ENCODE measurements around the gene CYP4F11. TPM values are rescaled to one million over a fixed set of nuclear protein-coding genes. Genes with fewer than 3 reads are reported as not detected.
"Not testable (repeated sequence)": the region's sequence is repeated elsewhere in the genome, so short reads cannot be mapped to it uniquely, and the experiment has no call there.

The CYP4F11 gene
- total RNA-seq, 2 experiments from 2014 or later: not detected

DNA sequence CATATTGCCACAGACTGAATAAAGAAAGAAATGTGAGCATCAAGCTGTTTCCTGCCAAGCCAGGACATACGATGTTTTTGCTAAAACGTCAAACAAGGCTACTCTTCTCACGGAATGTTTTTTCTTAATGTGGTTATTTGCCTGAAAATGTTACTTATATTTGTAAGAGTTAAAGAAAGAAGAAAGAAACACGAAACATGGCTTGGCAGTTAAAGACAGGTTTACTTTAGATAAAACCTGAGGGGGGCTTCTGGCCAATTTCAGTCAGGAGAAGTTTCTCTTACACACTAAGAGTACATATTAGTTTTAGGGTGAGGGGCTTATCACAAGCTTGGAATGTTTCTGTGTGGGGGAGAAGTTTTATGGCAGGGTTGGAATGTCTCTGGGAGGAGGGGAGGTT is 10.1 kb upstream of the CYP4F11 start:
- H3K4me3 Mint-ChIP-seq: no peak overlapping the region

DNA sequence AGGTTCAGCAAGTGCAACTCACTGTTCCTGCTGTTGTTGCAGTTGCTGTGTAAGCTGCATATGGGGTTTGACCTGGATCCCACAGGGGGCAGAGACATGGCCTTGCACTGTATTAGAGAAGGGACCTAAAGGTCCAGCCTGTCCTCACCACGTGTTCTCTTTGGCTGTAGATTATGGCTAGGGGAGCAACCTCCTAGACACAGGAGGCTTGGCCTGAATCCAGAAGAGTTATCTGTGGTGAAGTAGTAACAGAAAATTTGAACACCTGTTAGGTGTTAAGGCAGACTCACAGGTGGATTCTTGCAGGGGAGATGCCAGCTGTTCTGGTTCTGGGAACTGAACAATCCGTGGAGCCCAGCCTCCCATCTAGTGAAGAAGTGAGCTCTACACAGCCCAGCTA is 3.4 kb upstream of the CYP4F11 start:
- Mint-ChIP-seq H3K36me3 (ENCODE audit: low read depth) (no peaks in the 10 kb centered on the region), H3K27ac (no peak overlapping the region), H3K4me3 (no peak overlapping the region), H3K4me1 (no peaks in the 10 kb centered on the region), H3K27me3 (peaks cover 9% of the 10 kb centered on the region), H3K9me3 (no peaks in the 10 kb centered on the region)
- ChIA-PET POLR2A (no interaction called here), CTCF (no interaction called here)
- DNase-seq: no peak

More for the DNA sequence above, 10.1 kb upstream of the CYP4F11 start:
- no peaks in the 10 kb centered on the region for H3K36me3 Mint-ChIP-seq (ENCODE audit: low read depth)
- peaks cover 27% of the 10 kb centered on the region for H3K27me3 Mint-ChIP-seq
- ChIA-PET CTCF (no interaction called here), POLR2A (no interaction called here)
- peaks cover 10% of the 10 kb centered on the region for H3K9me3 Mint-ChIP-seq
- no peak for DNase-seq
- H3K4me1 Mint-ChIP-seq: no peaks in the 10 kb centered on the region
- H3K27ac Mint-ChIP-seq: no peak overlapping the region

DNA sequence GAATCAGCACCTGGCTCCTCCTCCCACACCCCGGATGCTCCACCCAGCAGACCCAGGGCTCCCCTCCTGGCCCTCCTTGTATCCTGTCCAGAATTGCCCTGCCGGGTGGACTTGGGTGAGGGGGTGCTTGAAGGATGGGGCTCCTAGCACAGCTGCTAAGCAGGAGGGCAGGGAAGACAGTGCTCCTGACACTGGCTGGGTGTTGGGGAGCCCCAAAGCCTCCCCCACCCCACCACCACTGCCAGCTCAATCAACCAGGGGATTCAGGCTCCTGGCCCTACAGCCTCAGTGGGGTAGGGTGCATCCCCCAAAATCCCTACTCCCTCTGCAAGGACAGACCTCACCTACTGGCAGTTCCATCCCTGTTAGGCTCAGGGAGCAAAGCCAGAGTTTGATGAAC is 2.6 kb upstream of the CYP4F11 start:
- H3K36me3 Mint-ChIP-seq (ENCODE audit: low read depth): no peaks in the 10 kb centered on the region
- CTCF ChIA-PET: no interaction called here
- no peak for DNase-seq
- H3K27me3 Mint-ChIP-seq: peaks cover 6% of the 10 kb centered on the region
- POLR2A ChIA-PET: no interaction called here
- no peaks in the 10 kb centered on the region for H3K4me1 Mint-ChIP-seq
- H3K4me3 Mint-ChIP-seq: no peak overlapping the region
- H3K9me3 Mint-ChIP-seq: no peaks in the 10 kb centered on the region
- no peak overlapping the region for H3K27ac Mint-ChIP-seq

DNA sequence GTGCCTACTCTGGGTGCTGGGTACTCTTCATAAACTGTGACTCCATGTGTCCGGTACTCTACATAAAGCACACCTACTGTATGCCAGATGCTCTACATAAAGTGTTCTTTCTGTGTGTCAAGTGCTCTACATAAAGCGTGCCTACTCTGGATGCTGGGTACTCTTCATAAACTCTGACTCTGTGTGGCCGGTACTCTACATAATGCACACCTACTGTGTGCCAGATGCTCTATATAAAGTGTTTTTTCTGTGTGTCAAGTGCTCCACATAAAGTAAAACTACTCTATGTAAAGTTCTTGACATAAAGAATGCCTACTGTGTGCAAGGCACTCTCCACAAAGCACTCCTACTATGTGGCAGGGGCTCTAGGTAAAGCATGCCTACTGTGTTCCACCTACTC is 1.8 kb upstream of the CYP4F11 start:
- no peak overlapping the region for H3K27ac Mint-ChIP-seq
- H3K27me3 Mint-ChIP-seq: peaks cover 4% of the 10 kb centered on the region
- no peak for DNase-seq
- no peaks in the 10 kb centered on the region for H3K36me3 Mint-ChIP-seq (ENCODE audit: low read depth)
- CTCF ChIA-PET: no interaction called here
- H3K9me3 Mint-ChIP-seq: peaks cover 1% of the 10 kb centered on the region
- POLR2A ChIA-PET: no interaction called here
- no peaks in the 10 kb centered on the region for H3K4me1 Mint-ChIP-seq
- no peak overlapping the region for H3K4me3 Mint-ChIP-seq

DNA sequence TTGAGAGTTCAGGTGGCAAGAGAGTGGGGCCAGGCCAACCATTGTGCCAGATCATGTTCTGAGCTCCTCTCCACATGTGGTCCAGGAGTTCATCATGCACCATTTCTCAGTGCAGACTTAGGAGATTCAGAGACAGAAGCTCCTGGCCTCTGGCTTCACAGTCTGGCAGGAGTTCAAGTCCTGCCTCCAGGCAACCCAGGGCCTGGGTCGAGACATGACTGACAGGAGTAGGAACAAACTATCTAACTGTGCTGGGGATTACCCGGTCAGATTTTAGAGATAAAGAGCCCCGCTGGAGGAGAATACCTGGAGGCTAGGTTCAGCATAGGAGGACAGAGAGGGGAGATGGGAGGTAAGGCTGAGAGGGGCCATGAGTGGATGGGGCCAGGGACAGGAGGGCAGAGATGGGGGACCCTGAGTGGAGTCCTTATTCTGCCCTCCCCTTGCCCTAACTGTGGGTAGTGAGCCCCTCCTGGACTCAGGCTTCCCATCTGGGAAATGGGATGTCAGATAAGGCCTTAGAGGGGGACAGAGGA is 906 bp upstream of the CYP4F11 start:
- CTCF ChIA-PET: no interaction called here
- no peaks in the 10 kb centered on the region for H3K27me3 Mint-ChIP-seq
- no peak overlapping the region for H3K4me3 Mint-ChIP-seq
- no peak overlapping the region for H3K27ac Mint-ChIP-seq
- POLR2A ChIA-PET: no interaction called here
- H3K36me3 Mint-ChIP-seq (ENCODE audit: low read depth): no peaks in the 10 kb centered on the region
- no peak for DNase-seq
- H3K4me1 Mint-ChIP-seq: no peaks in the 10 kb centered on the region
- peaks cover 6% of the 10 kb centered on the region for H3K9me3 Mint-ChIP-seq

DNA sequence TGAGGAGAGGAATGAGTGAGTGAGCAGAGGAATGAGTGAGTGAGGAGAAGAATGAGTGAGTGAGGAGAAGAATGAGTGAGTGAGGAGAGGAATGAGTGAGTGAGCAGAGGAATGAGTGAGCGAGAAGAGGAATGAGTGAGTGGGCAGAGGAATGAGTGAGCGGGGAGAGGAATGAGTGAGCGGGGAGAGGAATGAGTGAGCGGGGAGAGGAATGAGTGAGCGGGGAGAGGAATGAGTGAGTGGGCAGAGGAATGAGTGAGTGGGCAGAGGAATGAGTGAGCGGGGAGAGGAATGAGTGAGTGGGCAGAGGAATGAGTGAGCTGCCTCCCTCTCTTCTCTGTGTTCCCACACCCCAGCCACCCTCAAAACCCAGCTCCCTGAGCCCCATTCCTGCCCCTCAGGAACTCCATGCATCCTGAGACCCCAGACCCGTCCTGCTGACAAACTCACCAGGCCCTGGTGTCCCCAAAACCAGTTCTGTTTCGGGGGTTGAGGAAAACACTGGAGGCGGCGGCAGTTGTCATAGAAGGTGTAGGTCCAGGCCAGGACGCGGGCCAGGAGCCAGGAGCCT is 483 bp downstream of the CYP4F11 start:
- H3K4me3 Mint-ChIP-seq; H3K4me1 Mint-ChIP-seq; H3K27me3 Mint-ChIP-seq; H3K36me3 Mint-ChIP-seq (ENCODE audit: low read depth); POLR2A ChIA-PET; DNase-seq; CTCF ChIA-PET; H3K27ac Mint-ChIP-seq; H3K9me3 Mint-ChIP-seq: not testable (repeated sequence)

DNA sequence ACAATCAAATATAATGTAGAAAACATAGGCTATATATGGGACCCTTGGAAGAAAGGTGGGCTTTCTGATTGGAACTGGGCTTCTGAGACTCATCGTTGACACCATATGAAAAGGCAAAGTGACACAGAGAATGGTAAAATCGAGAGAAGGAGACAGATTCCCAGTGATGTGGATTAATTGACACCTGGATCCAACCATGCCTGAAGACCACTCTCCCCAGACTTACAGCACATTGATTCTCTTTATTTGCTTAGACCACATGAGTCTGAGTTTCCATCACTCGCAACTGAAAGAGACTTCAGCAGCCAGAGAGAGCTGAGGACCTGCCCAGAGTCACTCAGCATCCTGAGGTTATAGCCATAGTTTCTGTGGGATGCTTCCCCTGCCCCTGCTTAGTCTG is 6.0 kb downstream of the CYP4F11 start:
- no peaks in the 10 kb centered on the region for H3K36me3 Mint-ChIP-seq (ENCODE audit: low read depth)
- CTCF ChIA-PET: no interaction called here
- POLR2A ChIA-PET: no interaction called here
- H3K4me3 Mint-ChIP-seq: no peak overlapping the region
- DNase-seq: no peak
- H3K27ac Mint-ChIP-seq: no peak overlapping the region
- H3K4me1 Mint-ChIP-seq: no peaks in the 10 kb centered on the region
- H3K27me3 Mint-ChIP-seq: peaks cover 4% of the 10 kb centered on the region
- peaks cover 6% of the 10 kb centered on the region for H3K9me3 Mint-ChIP-seq

DNA sequence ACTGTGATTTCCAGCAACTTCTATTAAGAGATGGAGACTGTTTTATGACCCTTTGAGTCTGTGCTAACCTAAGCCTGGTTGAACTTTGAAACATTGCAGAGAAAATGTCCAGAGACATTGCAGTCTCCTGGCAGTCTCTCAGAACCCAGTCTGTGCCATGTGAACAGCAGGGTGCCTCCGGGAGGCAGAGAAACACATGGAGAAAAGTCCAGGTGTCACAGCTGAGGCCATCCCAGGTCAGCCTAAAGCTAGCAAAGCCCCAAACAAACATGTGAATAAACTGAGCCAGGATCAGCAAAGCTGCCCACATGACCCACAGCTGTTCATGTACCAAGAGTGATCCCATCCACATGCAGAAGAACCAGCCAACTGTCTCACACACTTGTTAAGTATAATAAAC is 7.8 kb downstream of the CYP4F11 start:
- DNase-seq: no peak
- H3K4me3 Mint-ChIP-seq: no peak overlapping the region
- POLR2A ChIA-PET: no interaction called here
- peaks cover 6% of the 10 kb centered on the region for H3K9me3 Mint-ChIP-seq
- H3K27ac Mint-ChIP-seq: no peak overlapping the region
- no peaks in the 10 kb centered on the region for H3K36me3 Mint-ChIP-seq (ENCODE audit: low read depth)
- CTCF ChIA-PET: no interaction called here
- no peaks in the 10 kb centered on the region for H3K4me1 Mint-ChIP-seq
- H3K27me3 Mint-ChIP-seq: peaks cover 4% of the 10 kb centered on the region

DNA sequence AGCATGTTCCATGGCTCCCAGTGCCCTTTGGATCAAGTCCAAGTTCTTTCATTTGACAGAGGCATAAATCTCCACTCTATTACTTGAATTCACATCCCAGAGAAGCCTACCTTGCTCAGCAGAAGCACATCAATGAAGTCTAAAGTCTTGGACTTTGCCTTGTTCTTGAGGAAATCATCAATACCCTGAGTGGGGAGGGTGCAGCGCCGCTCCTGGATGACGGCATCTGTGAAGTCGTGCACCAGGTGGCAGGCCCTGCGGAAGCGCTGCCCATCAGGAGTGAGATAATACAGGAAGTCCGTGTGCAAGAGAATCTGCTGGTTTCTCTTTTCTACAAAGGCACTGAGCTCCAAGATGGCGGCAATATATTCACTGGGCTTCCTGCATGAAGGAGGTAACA is 10.6 kb downstream of the CYP4F11 start:
- Mint-ChIP-seq H3K4me1 (no peaks in the 10 kb centered on the region), H3K36me3 (ENCODE audit: low read depth) (no peaks in the 10 kb centered on the region), H3K27me3 (peaks cover 17% of the 10 kb centered on the region), H3K4me3 (no peak overlapping the region), H3K9me3 (no peaks in the 10 kb centered on the region), H3K27ac (no peak overlapping the region)
- ChIA-PET POLR2A (no interaction called here), CTCF (no interaction called here)
- no peak for DNase-seq

DNA sequence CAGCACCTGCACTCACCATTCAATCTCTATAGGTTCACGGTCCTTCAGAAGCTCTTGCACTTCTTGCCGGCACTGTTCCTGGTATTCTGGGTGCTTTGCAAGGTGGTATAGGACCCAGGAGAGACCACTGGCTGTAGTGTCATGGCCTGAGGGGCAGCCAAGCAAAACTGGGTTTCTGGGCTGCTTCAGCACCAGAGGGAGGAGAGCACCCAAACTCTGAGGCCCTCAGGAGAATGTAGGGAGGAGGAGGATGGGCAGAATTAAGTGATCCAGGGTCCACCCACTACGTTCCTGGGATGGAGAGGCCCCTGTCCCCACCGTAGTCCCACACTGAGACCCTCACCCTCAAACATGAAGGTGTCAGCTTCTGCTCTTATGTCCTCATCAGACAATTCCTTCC is 12.3 kb downstream of the CYP4F11 start:
- ChIA-PET POLR2A (no interaction called here), CTCF (no interaction called here)
- Mint-ChIP-seq H3K4me1 (no peaks in the 10 kb centered on the region), H3K4me3 (no peak overlapping the region), H3K9me3 (no peaks in the 10 kb centered on the region), H3K27ac (no peak overlapping the region), H3K36me3 (ENCODE audit: low read depth) (no peaks in the 10 kb centered on the region), H3K27me3 (peaks cover 27% of the 10 kb centered on the region)
- no peak for DNase-seq

DNA sequence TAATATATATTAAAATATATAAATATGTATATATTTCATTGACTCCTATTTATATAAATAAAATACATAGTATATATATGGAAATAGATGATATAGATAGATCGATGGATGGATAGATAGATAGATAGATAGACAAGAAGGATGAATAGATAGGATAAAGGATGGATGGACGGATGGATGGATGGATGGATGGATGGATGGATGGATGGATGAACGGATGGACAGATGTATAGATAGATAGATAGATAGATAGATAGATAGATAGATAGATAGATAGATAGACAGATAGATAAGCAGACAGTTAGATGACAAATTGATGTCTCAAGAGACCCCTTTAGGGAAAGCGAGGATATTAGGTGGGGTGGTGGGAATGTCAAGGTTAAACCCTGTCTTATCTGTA is 15.1 kb downstream of the CYP4F11 start:
- H3K27me3 Mint-ChIP-seq: peaks cover 36% of the 10 kb centered on the region
- POLR2A ChIA-PET: no interaction called here
- CTCF ChIA-PET: no interaction called here
- no peak overlapping the region for H3K27ac Mint-ChIP-seq
- DNase-seq: no peak
- peaks cover 2% of the 10 kb centered on the region for H3K9me3 Mint-ChIP-seq
- H3K36me3 Mint-ChIP-seq (ENCODE audit: low read depth): no peaks in the 10 kb centered on the region
- H3K4me1 Mint-ChIP-seq: no peaks in the 10 kb centered on the region
- no peak overlapping the region for H3K4me3 Mint-ChIP-seq

DNA sequence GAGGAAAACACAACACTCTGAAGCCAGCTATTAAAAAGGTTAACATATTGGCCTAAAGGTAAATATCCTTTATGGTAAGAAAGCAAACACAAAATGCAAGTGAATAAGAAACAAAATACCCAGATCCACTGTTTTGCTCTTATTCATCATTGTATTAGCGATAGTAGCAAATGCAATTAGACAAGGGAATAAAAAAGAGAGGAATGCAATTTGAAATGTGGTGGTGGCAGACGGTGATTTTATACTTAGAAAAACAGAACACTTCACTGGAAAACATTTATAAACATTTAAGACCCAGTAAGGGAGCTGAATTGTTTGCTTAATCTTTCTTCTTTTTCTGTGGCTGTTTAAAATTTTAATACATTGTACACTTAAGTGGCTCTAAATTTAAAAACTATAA is 19.2 kb downstream of the CYP4F11 start:
- H3K4me3 Mint-ChIP-seq: no peak overlapping the region
- ChIA-PET POLR2A (no interaction called here), CTCF (no interaction called here)
- H3K27ac Mint-ChIP-seq: no peak overlapping the region
- H3K4me1 Mint-ChIP-seq: no peaks in the 10 kb centered on the region
- peaks cover 2% of the 10 kb centered on the region for H3K9me3 Mint-ChIP-seq
- DNase-seq: no peak
- H3K36me3 Mint-ChIP-seq (ENCODE audit: low read depth): no peaks in the 10 kb centered on the region
- peaks cover 57% of the 10 kb centered on the region for H3K27me3 Mint-ChIP-seq

DNA sequence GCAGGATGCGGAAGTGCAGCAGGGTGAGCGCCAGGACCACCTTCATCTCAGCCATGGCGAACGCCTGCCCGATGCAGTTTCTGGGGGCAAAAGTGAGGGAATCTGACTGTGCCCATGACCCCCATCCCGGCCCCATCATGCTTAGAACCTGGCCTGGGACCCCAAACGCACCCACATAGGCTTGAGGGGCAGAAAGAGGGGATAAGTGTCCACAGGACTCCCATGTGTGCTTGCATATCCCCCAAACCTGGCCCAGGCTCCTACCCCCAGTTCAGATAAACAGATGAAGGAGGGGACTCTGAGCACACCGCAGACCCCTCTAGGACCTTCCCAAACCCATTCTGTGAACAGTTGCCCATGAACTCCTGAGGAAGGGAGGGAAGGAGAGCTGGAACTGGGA is 20.5 kb downstream of the CYP4F11 start:
- H3K27me3 Mint-ChIP-seq: peaks cover 59% of the 10 kb centered on the region
- peaks cover 2% of the 10 kb centered on the region for H3K9me3 Mint-ChIP-seq
- ChIA-PET CTCF (no interaction called here), POLR2A (no interaction called here)
- no peaks in the 10 kb centered on the region for H3K4me1 Mint-ChIP-seq
- DNase-seq: no peak
- H3K4me3 Mint-ChIP-seq: no peak overlapping the region
- no peak overlapping the region for H3K27ac Mint-ChIP-seq
- no peaks in the 10 kb centered on the region for H3K36me3 Mint-ChIP-seq (ENCODE audit: low read depth)

DNA sequence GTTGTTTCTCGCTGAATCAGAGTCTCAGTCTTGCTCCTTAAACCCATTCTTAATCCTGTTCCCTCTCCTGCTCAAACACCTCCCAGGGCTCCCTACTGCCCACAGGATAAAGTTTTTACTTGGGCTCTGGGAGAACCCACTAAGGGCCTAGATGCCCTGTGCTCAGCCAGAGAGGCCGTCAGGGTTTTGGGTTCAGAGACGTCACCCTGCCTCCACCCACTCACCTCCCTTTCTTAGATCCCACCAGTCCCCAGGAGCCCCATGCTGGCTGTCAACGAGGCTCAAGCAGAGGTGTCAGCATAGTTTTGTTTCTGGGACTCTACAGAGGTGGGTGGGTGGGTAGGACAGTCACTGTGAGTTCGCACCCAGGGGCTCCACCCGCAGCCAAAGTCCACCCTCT is 20.9 kb downstream of the CYP4F11 start:
- DNase-seq: no peak
- no peak overlapping the region for H3K27ac Mint-ChIP-seq
- no peaks in the 10 kb centered on the region for H3K4me1 Mint-ChIP-seq
- ChIA-PET POLR2A (no interaction called here), CTCF (no interaction called here)
- no peaks in the 10 kb centered on the region for H3K36me3 Mint-ChIP-seq (ENCODE audit: low read depth)
- no peak overlapping the region for H3K4me3 Mint-ChIP-seq
- H3K9me3 Mint-ChIP-seq: peaks cover 2% of the 10 kb centered on the region
- peaks cover 58% of the 10 kb centered on the region for H3K27me3 Mint-ChIP-seq

Measured in activated CD4-positive, alpha-beta T cell treated with anti-CD3 and anti-CD28 coated beads, Interleukin-2, amount 10 ng/mL, durations not matched to agents 7 days and 5 days (primary cell).